HepG2 (cell line): ENCODE data around the gene TMEM253. TPM values are rescaled to one million over a fixed set of nuclear protein-coding genes. Genes with fewer than 3 reads are reported as not detected.

ENCODE experiments used
- ATAC-seq: fragments of 200-7000 bp; cut with Tn5 transposase; 3 replicates; pipeline ENCODE4 v1.9.1; 2020; ENCODE audit warnings: mild to moderate bottlenecking, moderate library complexity
- BruUV-seq: library from RNA; stranded (reverse); fragments of 400-500 nt; replicated peaks from 2 replicates; lab custom pipeline; 2021; lab: Mats Ljungman, UMichigan
- CTCF ChIA-PET: fragments of 300-600 bp; formaldehyde crosslinking; extraction: SDS; loops from one replicate; lab custom pipeline; 2021; ENCODE audit warnings: low total read pairs, inconsistent platforms, low intra/inter-chr PET ratio; lab: Yijun Ruan, JAX
- POLR2A ChIA-PET: fragments of 350-600 bp; sonication (Branson Sonifier 250); formaldehyde crosslinking; loops from one replicate; lab custom pipeline; 2020; ENCODE audit warnings: antibody characterized with exemption, inconsistent platforms; lab: Yijun Ruan, JAX
- DNase-seq: peaks from one replicate; pipeline ENCODE4 v3.0.0-alpha.2; 2015; ENCODE audit warnings: low spot score
- FAIRE-seq: peaks from 3 replicates; lab custom pipeline; 2011; peaks lifted over from hg19 to GRCh38; lab: Jason Lieb, UNC
- H2AFZ ChIP-seq: one replicate; pipeline ENCODE4 v1.6.1; 2011; ENCODE audit warnings: low read length, inconsistent platforms
- H3K27ac ChIP-seq: fragments of 300-600 bp; 3 replicates; pipeline ENCODE4 v1.8.0; 2011; ENCODE audit warnings: mixed run types, mild to moderate bottlenecking, mixed read lengths, low read length, inconsistent platforms; ENCODE audit not compliant: insufficient read depth; ENCODE audit errors: extremely low read length
- H3K27me3 ChIP-seq, 2 experiments: fragments of 200-600 bp in 1 of 2; 2 replicates in 1 of 2; 3 replicates in 1 of 2; pipeline versions ENCODE4 v1.6.0 to v1.8.0; 2011; ENCODE audit warnings: low read length in 2 of 2, mild to moderate bottlenecking in 2 of 2, moderate library complexity in 2 of 2, inconsistent platforms in 1 of 2; ENCODE audit not compliant: insufficient read depth in 2 of 2, control insufficient read depth in 1 of 2
- H3K36me3 ChIP-seq, 2 experiments: fragments of 200-600 bp in 1 of 2; replicated peaks in 1 of 2; 2 replicates in 1 of 2; 3 replicates in 1 of 2; pipeline versions ENCODE4 v1.5.1 to v1.8.0; 2011; ENCODE audit warnings: low read length in 2 of 2, inconsistent platforms in 1 of 2; ENCODE audit not compliant: insufficient read depth in 2 of 2, control insufficient read depth in 1 of 2
- H3K4me1 ChIP-seq: 2 replicates; pipeline ENCODE4 v1.5.1; 2012; ENCODE audit warnings: low read length, inconsistent platforms; ENCODE audit not compliant: insufficient read depth
- H3K4me2 ChIP-seq: 2 replicates; pipeline ENCODE4 v1.6.0; 2011; ENCODE audit warnings: low read depth, low read length, inconsistent platforms
- H3K4me3 ChIP-seq, 3 experiments: fragments of 200-600 bp in 1 of 3; sonication (generic), shearing (Covaris generic) in 1 of 3; replicated peaks in 1 of 3; 2 replicates each; pipeline ENCODE4 v1.5.1; 2011 to 2016; ENCODE audit warnings: low read length in 3 of 3, inconsistent platforms in 2 of 3, low read depth in 2 of 3, mild to moderate bottlenecking in 2 of 3, control low read depth in 1 of 3, mixed read lengths in 1 of 3; ENCODE audit not compliant: insufficient read depth in 1 of 3
- H3K79me2 ChIP-seq: one replicate; pipeline ENCODE4 v1.6.1; 2011; ENCODE audit warnings: low read length, inconsistent platforms; ENCODE audit not compliant: insufficient read depth
- H3K9ac ChIP-seq: 2 replicates; pipeline ENCODE4 v1.6.0; 2011; ENCODE audit warnings: mild to moderate bottlenecking, low read depth, low read length, inconsistent platforms; ENCODE audit not compliant: insufficient read depth
- H3K9me3 ChIP-seq: 2 replicates; pipeline ENCODE4 v1.5.1; 2012; ENCODE audit warnings: mild to moderate bottlenecking, low read length
- H4K20me1 ChIP-seq: 2 replicates; pipeline ENCODE4 v1.6.0; 2011; ENCODE audit warnings: inconsistent platforms, mild to moderate bottlenecking, low read length, moderate library complexity; ENCODE audit not compliant: insufficient read depth
- ASH2L ChIP-seq: fragments of 300-600, 200-600 bp; sonication (generic); IDR thresholded peaks from 2 replicates; pipeline ENCODE4 v1.7.0; 2017; ENCODE audit warnings: low read depth, mild to moderate bottlenecking, moderate library complexity, mixed read lengths, low read length; ENCODE audit not compliant: insufficient read length
- ETV5 ChIP-seq: IDR thresholded peaks from 2 replicates; pipeline ENCODE4 v1.6.1; 2018; ENCODE audit warnings: missing biosample characterization, missing genetic modification reagents, inconsistent platforms, borderline replicate concordance
- KMT2A ChIP-seq: sonication (generic); formaldehyde crosslinking; IDR thresholded peaks from 2 replicates; pipeline ENCODE4 v1.4.0; 2020; ENCODE audit warnings: missing genetic modification reagents
- NR2F6 ChIP-seq, 2 experiments: IDR thresholded peaks; 2 replicates each; pipeline ENCODE4 v1.6.1; 2016; ENCODE audit warnings: antibody characterized with exemption in 1 of 2, mild to moderate bottlenecking in 1 of 2
- SOX6 ChIP-seq, 2 experiments: fragments of 450-650 bp in 1 of 2; sonication (generic) in 1 of 2; formaldehyde crosslinking in 1 of 2; IDR thresholded peaks; 2 replicates each; pipeline versions ENCODE4 v1.4.0 to v1.6.1; 2017 to 2020; ENCODE audit warnings: antibody characterized with exemption in 1 of 2, mild to moderate bottlenecking in 1 of 2, missing genetic modification reagents in 1 of 2
- ZFP37 ChIP-seq: sonication (generic); formaldehyde crosslinking; IDR thresholded peaks from 2 replicates; pipeline ENCODE4 v1.4.0; 2020; ENCODE audit warnings: missing genetic modification reagents, borderline replicate concordance
- ZNF644 ChIP-seq: IDR thresholded peaks from 2 replicates; pipeline ENCODE4 v1.6.1; 2016; ENCODE audit warnings: low read depth
- ZNF761 ChIP-seq: sonication (generic); formaldehyde crosslinking; conservative IDR thresholded peaks from 2 replicates; pipeline ENCODE4 v1.4.0; 2020; ENCODE audit warnings: mild to moderate bottlenecking, missing genetic modification reagents
- WGBS: methylation state at CpG from one replicate; pipeline ENCODE4 v1.1.6; 2017; ENCODE audit warnings: low lambda C conversion rate; 5-methylcytosine and 5-hydroxymethylcytosine counted together
- in situ Hi-C: cut with HindIII; loops from 2 replicates; pipeline ENCODE4 v1.10.0; 2017; ENCODE audit warnings: low pct_unique_long_range_greater_than_20kb; ENCODE audit not compliant: extremely low pct_ligation_motif_present
- intact Hi-C: fragments of 100-400 bp; cut with micrococcal nuclease; formaldehyde crosslinking; loops from one replicate; pipeline ENCODE4 v1.10.0; 2022; ENCODE audit not compliant: unreplicated experiment
- polyA plus RNA-seq, 8 experiments: library from polyadenylated mRNA; depleted of rRNA in 3 of 8; stranded (reverse) in 7 of 8; unstranded in 1 of 8; fragments of >200 nt; fragmentation: Illumina TruSeq in 4 of 8; extraction: Trizol in 4 of 8; gene quantifications; 2 replicates each; pipeline versions ENCODE4 v1.2.1 to v1.2.3, GENCODE V29; 2011 to 2016; ENCODE audit warnings: low read depth in 4 of 8, missing spikeins in 1 of 8, mixed read lengths in 1 of 8; ENCODE audit not compliant: insufficient read depth in 1 of 8
- total RNA-seq, 5 experiments: library from RNA; depleted of rRNA; stranded (reverse); fragments of >200 nt; fragmentation: Illumina TruSeq; extraction: Trizol; gene quantifications; 2 replicates each; pipeline ENCODE4 v1.2.3, GENCODE V29; 2016; ENCODE audit warnings: low read depth in 1 of 5
- TF ChIP-seq, protein P1 (sequence below): sonication (generic); formaldehyde crosslinking; IDR thresholded peaks from 2 replicates; pipeline ENCODE4 v1.5.0; 2020; ENCODE audit warnings: missing genetic modification reagents
- TF ChIP-seq, protein P2 (sequence below): sonication (generic); formaldehyde crosslinking; IDR thresholded peaks from 2 replicates; pipeline ENCODE4 v1.4.0; 2020; ENCODE audit warnings: mild to moderate bottlenecking, missing genetic modification reagents
- TF ChIP-seq, protein P3 (sequence below): fragments of 450-650 bp; IDR thresholded peaks from 2 replicates; pipeline ENCODE4 v1.6.1; 2017
- TF ChIP-seq, protein P4 (sequence below): sonication (generic); formaldehyde crosslinking; IDR thresholded peaks from 2 replicates; pipeline ENCODE4; 2020; ENCODE audit warnings: missing genetic modification reagents, mild to moderate bottlenecking, borderline replicate concordance

Gene TMEM253
- total and polyA plus RNA-seq, 2 of the 13 experiments (the other 11 are each of a cell fraction or from before 2014, with no cell fraction given) = 0.29 to 0.45 TPM

DNA sequence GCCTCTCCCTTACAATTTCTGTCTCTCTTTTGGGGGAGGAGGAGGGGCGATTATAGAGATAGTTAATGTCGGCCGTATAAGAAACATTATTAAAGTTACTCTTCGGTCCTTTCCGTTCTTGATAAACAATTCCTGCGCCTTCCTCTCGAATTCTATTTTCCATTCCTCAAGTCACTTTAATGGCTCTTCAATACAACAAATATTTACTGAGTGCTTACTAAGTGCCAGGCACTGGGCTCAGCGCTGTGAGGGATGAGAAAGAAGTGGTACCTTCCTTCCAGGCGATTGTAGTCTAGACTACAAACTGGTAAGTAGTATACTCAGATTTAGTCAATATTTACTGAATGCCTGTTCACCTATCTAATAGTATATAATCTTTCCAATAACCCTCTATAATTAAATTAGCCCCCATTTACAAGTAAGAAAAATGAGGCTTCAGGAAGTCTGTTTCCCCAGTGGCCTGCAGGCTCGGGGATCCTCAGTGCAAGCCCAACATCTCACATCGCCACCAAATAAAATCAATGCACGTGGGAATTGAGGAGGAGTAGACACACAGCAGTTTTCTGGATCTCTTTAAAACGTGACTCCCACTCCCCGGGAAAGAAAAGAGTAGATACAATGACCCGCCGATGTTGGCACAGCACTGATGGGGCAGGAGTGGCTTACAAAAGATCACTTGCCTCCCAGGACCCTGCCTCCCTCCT lies 1.8 kb upstream of the TMEM253 start:
- BruUV-seq = TSS peak; percentile 60
- Histone ChIP-seq H3K4me1 (peaks cover 76% of the 10 kb centered on the region), H3K27ac (peak overlapping the region; percentile 65), H3K4me3 (peak overlapping the region; percentile 67 to 85 (median 83)), H3K4me2 (peak overlapping the region; percentile 88), H3K79me2 (peaks cover 39% of the 10 kb centered on the region), H3K9me3 (no peaks in the 10 kb centered on the region), H3K36me3 (no peaks in the 10 kb centered on the region), H2AFZ (peak overlapping the region; percentile 61), H3K27me3 (no peaks in the 10 kb centered on the region; a peak in 1 of 5 replicates), H4K20me1 (peaks cover 3% of the 10 kb centered on the region; the same call in 1 of the 2 replicates), H3K9ac (peak overlapping the region; percentile 76)
- intact Hi-C loops (no loop called here), in situ Hi-C loops (no loop called here)
- ChIA-PET CTCF (interaction anchor here (12.2 kb wide), 1 partner anchor 7 kb away, joined by 320 read pairs; no protein-coding TSS in a partner anchor), POLR2A (interaction anchor here (1.8 to 7.8 kb wide), 5 partner anchors 27 to 412 kb away, joined by 6 to 141 read pairs (median 32); partner anchors contain the start of gene ARHGEF40)
- ATAC-seq = no peak
- no peak for DNase-seq
- FAIRE-seq = no peak
- 9% methylated on average over 16 of the region's 16 CpGs for WGBS
- TF ChIP-seq ZNF644 (no peak), ASH2L (peak; percentile 10), SOX6 (IDR thresholded peaks at IDR 0.05) (no peak), SOX6 (CRISPR knock-in tag; IDR thresholded peaks at IDR 0.05) (peak; percentile 20; the same call in 1 of the 2 replicates), KMT2A (peak; percentile 32; the same call in 1 of the 2 replicates), ZNF761 (CRISPR knock-in tag) (no peak), NR2F6 (IDR thresholded peaks at IDR 0.05) (0 out of 2 replicates have a peak, but pooled peaks have one; percentile 4), NR2F6 (CRISPR knock-in tag; IDR thresholded peaks at IDR 0.05) (no peak), ZFP37 (CRISPR knock-in tag) (no peak), ETV5 (CRISPR knock-in tag) (no peak)
- TF ChIP-seq, protein P1, sequence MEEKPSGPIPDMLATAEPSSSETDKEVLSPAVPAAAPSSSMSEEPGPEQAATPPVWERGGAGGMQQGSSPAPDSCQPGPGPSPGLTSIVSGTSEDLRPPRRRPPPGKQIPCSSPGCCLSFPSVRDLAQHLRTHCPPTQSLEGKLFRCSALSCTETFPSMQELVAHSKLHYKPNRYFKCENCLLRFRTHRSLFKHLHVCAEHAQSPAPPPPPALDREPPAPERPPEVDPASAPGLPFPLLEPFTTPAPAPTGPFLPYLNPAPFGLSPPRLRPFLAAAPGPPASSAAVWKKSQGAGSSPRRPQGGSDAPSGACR (CRISPR knock-in tag) = no peak
- TF ChIP-seq, protein P2, sequence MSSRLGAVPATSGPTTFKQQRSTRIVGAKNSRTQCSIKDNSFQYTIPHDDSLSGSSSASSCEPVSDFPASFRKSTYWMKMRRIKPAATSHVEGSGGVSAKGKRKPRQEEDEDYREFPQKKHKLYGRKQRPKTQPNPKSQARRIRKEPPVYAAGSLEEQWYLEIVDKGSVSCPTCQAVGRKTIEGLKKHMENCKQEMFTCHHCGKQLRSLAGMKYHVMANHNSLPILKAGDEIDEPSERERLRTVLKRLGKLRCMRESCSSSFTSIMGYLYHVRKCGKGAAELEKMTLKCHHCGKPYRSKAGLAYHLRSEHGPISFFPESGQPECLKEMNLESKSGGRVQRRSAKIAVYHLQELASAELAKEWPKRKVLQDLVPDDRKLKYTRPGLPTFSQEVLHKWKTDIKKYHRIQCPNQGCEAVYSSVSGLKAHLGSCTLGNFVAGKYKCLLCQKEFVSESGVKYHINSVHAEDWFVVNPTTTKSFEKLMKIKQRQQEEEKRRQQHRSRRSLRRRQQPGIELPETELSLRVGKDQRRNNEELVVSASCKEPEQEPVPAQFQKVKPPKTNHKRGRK (CRISPR knock-in tag) = peak; percentile 65; the same call in 1 of the 2 replicates
- TF ChIP-seq, protein P3, sequence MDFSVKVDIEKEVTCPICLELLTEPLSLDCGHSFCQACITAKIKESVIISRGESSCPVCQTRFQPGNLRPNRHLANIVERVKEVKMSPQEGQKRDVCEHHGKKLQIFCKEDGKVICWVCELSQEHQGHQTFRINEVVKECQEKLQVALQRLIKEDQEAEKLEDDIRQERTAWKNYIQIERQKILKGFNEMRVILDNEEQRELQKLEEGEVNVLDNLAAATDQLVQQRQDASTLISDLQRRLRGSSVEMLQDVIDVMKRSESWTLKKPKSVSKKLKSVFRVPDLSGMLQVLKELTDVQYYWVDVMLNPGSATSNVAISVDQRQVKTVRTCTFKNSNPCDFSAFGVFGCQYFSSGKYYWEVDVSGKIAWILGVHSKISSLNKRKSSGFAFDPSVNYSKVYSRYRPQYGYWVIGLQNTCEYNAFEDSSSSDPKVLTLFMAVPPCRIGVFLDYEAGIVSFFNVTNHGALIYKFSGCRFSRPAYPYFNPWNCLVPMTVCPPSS = no peak
- TF ChIP-seq, protein P4, sequence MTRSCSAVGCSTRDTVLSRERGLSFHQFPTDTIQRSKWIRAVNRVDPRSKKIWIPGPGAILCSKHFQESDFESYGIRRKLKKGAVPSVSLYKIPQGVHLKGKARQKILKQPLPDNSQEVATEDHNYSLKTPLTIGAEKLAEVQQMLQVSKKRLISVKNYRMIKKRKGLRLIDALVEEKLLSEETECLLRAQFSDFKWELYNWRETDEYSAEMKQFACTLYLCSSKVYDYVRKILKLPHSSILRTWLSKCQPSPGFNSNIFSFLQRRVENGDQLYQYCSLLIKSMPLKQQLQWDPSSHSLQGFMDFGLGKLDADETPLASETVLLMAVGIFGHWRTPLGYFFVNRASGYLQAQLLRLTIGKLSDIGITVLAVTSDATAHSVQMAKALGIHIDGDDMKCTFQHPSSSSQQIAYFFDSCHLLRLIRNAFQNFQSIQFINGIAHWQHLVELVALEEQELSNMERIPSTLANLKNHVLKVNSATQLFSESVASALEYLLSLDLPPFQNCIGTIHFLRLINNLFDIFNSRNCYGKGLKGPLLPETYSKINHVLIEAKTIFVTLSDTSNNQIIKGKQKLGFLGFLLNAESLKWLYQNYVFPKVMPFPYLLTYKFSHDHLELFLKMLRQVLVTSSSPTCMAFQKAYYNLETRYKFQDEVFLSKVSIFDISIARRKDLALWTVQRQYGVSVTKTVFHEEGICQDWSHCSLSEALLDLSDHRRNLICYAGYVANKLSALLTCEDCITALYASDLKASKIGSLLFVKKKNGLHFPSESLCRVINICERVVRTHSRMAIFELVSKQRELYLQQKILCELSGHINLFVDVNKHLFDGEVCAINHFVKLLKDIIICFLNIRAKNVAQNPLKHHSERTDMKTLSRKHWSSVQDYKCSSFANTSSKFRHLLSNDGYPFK (CRISPR knock-in tag) = no peak
